GM18909 (cell line): Measurements from ENCODE around the gene PIK3C2B.
"Not testable (repeated sequence)": the region's sequence is repeated elsewhere in the genome, so short reads cannot be mapped to it uniquely, and the experiment has no call there.

ENCODE experiments used
- ATAC-seq: cut with Tn5 transposase; IDR thresholded peaks from one replicate; pipeline ENCODE4 v1.9.1; 2021; ENCODE audit warnings: mild to moderate bottlenecking; ENCODE audit not compliant: unreplicated experiment, poor library complexity

The PIK3C2B gene

GRCh38 chr1:204494281-204495077, at the start of gene PIK3C2B:
PIK3C2B (minus strand) TSS chr1:204494805; CDS start chr1:204469802, 25,003 bp downstream.
- ATAC-seq, result peak; percentile 84

- peak; percentile 59 for ATAC-seq
Observed at GRCh38 chr1:204544321-204544720, 49.7 kb upstream of the PIK3C2B start.

- no peak for ATAC-seq
Observed at GRCh38 chr1:204541626-204542025, 47.0 kb upstream of the PIK3C2B start.

- no peak for ATAC-seq
Observed at GRCh38 chr1:204532832-204533231, 38.2 kb upstream of the PIK3C2B start.

GRCh38 chr1:204530932-204531331, 36.3 kb upstream of the PIK3C2B start:
- peak; percentile 87 for ATAC-seq

- no peak for ATAC-seq
Observed at GRCh38 chr1:204529371-204529895, 34.8 kb upstream of the PIK3C2B start.

GRCh38 chr1:204528677-204529076, 34.1 kb upstream of the PIK3C2B start:
- no peak for ATAC-seq

- ATAC-seq, result no peak
Observed at GRCh38 chr1:204528241-204528640, 33.6 kb upstream of the PIK3C2B start.

- ATAC-seq, result peak; percentile 49
Observed at GRCh38 chr1:204524986-204525385, 30.4 kb upstream of the PIK3C2B start.

GRCh38 chr1:204523605-204524215, 29.1 kb upstream of the PIK3C2B start:
- no peak for ATAC-seq

- not testable (repeated sequence) for ATAC-seq
Observed at GRCh38 chr1:204521941-204522521, 27.4 kb upstream of the PIK3C2B start.

GRCh38 chr1:204520834-204521709, 26.5 kb upstream of the PIK3C2B start:
- peak; percentile 41 for ATAC-seq

- not testable (repeated sequence) for ATAC-seq
Observed at GRCh38 chr1:204517382-204517781, 22.8 kb upstream of the PIK3C2B start.

GRCh38 chr1:204516180-204516879, 21.7 kb upstream of the PIK3C2B start, which contains the start of gene MDM4:
MDM4 (plus strand) TSS chr1:204516406; CDS start chr1:204525519, 9,113 bp downstream.
- ATAC-seq, result peak; percentile 76

- no peak for ATAC-seq
Observed at GRCh38 chr1:204514828-204515227, 20.2 kb upstream of the PIK3C2B start.

GRCh38 chr1:204513117-204513716, 18.6 kb upstream of the PIK3C2B start:
- ATAC-seq, result peak; percentile 42

GRCh38 chr1:204511366-204511765, 16.8 kb upstream of the PIK3C2B start:
- ATAC-seq, result no peak

- no peak for ATAC-seq
Observed at GRCh38 chr1:204509186-204509635, 14.6 kb upstream of the PIK3C2B start.
